Superior temporal gyrus (tissue), 1 donor: ENCODE measurements around the gene TEX28.
"Not testable (repeated sequence)": the region's sequence is repeated elsewhere in the genome, so short reads cannot be mapped to it uniquely, and the experiment has no call there.

Source experiments
- DNase-seq: peaks from one replicate; pipeline ENCODE4 v3.0.0-alpha.2; 2016; ENCODE audit errors: extremely low spot score

Gene TEX28

DNA sequence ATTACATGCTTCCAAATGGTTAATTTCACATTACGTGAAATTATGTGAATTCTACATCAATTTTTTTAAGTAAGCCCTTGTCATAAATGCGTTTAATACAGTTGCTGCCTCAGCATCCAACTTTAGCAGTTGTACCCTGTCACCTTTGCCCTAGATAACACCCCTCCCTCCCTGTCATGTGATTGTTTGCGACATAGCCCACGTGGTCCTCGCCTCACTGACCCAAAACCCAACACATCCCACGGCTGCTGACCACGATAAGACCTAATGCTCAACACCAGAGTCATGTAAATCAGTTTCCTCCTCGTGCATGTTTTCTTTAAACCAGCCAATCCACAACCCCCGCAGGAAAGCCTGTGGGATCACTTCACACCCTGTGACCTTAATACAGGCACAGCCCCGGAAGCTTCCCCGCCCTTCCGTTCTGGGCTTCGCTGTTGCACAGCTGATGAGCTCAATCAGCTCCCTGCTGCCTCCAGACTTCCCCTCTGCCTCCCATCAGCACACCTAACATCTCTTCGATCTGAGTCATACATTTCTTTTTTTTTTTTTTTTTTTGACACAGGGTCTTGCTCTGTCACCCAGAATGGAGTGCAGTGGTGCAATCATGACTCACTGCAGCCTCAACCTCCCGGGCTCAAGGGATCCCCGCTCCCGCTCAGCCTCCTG is 47.4 kb downstream of the TEX28 start:
- not testable (repeated sequence) for DNase-seq

DNA sequence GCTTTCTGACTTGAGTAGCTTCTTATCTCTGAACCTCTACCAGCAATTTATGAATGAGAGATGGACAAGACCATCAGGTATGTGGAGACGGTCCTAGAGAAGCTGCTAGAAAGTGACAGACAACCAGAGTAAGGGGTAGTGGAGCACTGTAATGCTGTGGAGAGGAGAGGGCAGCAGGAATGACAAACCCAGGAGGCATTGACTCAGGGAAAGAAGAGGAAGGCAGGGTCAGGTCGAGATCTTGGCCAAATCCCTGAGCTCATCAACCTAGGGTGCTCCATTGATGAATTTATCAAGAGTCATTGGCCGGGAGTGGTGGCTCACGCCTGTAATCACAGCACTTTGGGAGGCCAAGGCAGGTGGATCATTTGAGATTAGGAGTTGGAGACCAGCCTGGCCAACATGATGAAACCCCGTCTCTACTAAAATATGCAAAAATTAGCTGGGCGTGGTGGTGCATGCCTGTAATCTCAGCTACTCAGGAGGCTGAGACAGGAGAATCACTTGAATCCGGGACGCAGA is 54.9 kb downstream of the TEX28 start:
- DNase-seq, result not testable (repeated sequence)

DNA sequence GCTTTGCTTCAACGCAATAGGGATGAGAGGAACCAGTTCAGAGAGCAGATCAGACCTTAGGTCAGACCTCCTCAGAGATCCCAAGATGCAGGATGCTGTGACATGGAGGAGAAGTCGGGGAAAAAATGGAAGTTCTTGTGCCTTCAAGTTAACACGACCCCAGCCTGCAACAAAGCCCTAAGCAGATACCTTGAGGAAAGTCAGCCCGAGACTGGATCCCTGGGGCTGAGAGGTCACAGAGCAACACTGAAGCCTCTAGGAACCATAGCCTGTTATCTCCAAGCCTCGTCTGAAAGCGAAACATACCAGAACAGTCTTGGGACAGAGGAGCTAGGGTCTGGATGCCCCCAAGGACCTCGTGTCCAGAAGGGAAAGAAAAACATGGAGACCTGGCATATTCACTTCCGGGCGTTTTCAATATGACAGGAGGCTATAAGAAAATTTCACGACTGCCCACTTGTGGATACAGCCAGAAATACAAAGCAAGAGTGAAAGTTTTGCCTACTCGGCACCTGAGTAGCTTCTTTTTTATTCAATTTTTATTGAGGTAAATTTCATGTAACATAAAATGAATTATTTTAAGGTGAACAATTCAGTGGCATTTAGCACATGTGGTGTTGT is 55.9 kb downstream of the TEX28 start:
- DNase-seq, result not testable (repeated sequence)

DNA sequence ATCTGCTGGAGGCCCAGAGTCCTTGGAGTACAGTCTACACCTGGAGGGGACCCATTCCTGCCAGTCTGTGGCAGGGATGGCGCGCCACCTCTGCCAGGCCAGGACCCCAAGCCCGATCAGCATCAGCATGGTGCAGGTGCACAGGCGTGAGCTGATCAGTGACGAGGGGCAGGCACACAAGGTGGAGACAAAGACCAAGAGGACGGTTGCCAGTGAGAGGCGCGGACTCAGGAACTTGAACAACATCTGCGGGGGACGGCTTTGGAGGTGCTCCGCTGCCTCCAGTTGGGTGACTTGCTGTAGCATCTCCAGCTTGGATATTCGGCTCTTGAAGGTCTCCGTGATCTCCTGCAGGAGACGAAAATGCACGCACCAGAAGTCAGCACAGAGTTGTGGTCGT is 61.3 kb downstream of the TEX28 start:
- DNase-seq, result not testable (repeated sequence)

DNA sequence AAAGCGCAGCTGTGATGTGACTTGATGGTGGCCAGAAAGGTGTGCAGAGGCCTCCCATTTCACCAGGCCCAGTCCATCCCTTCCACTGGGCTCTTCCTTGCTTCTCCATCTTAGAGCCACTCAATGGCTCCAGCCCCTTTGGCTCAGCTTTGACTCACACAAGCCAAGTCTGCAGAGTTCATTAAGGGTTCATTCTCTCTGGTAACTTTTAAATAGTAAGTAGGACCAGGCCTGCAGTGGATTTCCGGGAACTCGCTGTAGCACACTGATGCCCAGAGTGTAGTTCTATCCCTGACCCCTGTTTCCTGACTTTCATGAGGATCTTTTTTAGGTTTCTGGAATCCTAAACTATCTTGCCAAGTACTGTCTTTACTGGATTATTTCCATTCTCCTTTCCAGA is 63.5 kb downstream of the TEX28 start:
- not testable (repeated sequence) for DNase-seq

DNA sequence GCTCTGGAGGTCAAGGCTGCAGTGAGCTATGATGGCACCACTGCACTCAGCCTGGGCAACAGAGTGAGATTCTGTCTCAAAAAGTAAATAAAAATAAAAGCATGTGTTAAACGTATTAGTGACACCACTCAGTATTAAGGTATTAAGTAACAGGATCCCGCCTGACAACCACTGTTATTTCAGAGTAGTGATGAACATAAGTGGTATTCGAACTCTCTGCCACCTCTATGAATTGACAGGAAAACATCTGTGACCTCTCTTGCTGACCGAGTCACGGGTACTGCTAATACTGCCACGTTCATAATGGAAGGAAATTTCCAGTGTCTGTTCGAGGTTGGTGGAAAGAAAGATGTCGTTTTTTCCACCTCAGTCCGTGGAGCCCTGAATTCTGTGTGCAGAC is 68.2 kb downstream of the TEX28 start:
- not testable (repeated sequence) for DNase-seq

DNA sequence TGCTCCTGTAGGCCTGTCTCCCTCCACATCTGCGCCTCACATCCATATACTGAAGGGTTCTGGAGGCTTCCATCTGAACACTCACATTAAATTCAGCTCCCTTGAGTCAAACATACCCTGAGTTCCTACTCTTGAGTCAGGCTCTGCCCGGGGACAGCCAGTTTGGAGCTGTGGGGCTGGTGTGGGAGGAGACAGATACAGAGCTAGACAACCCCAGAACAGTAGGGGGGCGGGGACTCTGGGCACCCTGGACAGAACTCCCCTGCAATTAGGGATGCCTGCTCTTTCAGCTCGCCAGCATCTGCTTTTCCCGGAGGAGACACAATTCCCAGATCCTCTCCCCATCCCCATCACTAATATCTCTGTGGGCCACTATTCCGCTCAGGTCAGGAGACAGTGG is 69.6 kb downstream of the TEX28 start:
- not testable (repeated sequence) for DNase-seq
